Measurements from ENCODE around the gene MAPK11. TPM values are rescaled to one million over a fixed set of nuclear protein-coding genes. Genes with fewer than 3 reads are reported as not detected.

Gene MAPK11
- total and polyA plus RNA-seq, 9 of the 15 experiments (the other 6 are each of a cell fraction or from before 2014, with no cell fraction given) = 0.06 to 14.6 (median 5.3) TPM

- TF ChIP-seq HINFP (tag; conservative IDR thresholded peaks at IDR 0.05; ENCODE audit: low read depth) = no peak
- TF ChIP-seq, protein P1, sequence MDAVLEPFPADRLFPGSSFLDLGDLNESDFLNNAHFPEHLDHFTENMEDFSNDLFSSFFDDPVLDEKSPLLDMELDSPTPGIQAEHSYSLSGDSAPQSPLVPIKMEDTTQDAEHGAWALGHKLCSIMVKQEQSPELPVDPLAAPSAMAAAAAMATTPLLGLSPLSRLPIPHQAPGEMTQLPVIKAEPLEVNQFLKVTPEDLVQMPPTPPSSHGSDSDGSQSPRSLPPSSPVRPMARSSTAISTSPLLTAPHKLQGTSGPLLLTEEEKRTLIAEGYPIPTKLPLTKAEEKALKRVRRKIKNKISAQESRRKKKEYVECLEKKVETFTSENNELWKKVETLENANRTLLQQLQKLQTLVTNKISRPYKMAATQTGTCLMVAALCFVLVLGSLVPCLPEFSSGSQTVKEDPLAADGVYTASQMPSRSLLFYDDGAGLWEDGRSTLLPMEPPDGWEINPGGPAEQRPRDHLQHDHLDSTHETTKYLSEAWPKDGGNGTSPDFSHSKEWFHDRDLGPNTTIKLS (IDR thresholded peaks at IDR 0.05; ENCODE audit: borderline replicate concordance, low read depth) = no peak
- TF ChIP-seq PCBP1 (IDR thresholded peaks at IDR 0.05; ENCODE audit: low read depth, low read length, poor library complexity, severe bottlenecking) = no peak
- no peak for TF ChIP-seq FOXA1 (IDR thresholded peaks at IDR 0.05; ENCODE audit: borderline replicate concordance)
- TF ChIP-seq, protein P2, sequence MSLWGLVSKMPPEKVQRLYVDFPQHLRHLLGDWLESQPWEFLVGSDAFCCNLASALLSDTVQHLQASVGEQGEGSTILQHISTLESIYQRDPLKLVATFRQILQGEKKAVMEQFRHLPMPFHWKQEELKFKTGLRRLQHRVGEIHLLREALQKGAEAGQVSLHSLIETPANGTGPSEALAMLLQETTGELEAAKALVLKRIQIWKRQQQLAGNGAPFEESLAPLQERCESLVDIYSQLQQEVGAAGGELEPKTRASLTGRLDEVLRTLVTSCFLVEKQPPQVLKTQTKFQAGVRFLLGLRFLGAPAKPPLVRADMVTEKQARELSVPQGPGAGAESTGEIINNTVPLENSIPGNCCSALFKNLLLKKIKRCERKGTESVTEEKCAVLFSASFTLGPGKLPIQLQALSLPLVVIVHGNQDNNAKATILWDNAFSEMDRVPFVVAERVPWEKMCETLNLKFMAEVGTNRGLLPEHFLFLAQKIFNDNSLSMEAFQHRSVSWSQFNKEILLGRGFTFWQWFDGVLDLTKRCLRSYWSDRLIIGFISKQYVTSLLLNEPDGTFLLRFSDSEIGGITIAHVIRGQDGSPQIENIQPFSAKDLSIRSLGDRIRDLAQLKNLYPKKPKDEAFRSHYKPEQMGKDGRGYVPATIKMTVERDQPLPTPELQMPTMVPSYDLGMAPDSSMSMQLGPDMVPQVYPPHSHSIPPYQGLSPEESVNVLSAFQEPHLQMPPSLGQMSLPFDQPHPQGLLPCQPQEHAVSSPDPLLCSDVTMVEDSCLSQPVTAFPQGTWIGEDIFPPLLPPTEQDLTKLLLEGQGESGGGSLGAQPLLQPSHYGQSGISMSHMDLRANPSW (CRISPR knock-in tag; IDR thresholded peaks at IDR 0.05) = no peak
- TF ChIP-seq ZNF785 (CRISPR knock-in tag; IDR thresholded peaks at IDR 0.05) = no peak
- TF ChIP-seq, protein P3, sequence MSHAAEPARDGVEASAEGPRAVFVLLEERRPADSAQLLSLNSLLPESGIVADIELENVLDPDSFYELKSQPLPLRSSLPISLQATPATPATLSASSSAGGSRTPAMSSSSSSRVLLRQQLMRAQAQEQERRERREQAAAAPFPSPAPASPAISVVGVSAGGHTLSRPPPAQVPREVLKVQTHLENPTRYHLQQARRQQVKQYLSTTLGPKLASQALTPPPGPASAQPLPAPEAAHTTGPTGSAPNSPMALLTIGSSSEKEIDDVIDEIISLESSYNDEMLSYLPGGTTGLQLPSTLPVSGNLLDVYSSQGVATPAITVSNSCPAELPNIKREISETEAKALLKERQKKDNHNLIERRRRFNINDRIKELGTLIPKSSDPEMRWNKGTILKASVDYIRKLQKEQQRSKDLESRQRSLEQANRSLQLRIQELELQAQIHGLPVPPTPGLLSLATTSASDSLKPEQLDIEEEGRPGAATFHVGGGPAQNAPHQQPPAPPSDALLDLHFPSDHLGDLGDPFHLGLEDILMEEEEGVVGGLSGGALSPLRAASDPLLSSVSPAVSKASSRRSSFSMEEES (CRISPR knock-in tag; IDR thresholded peaks at IDR 0.05) = no peak
- no peak for TF ChIP-seq TCF15 (CRISPR knock-in tag; IDR thresholded peaks at IDR 0.05)
- TF ChIP-seq TGIF2 (CRISPR knock-in tag; IDR thresholded peaks at IDR 0.05) = no peak
- TF ChIP-seq, protein P4, sequence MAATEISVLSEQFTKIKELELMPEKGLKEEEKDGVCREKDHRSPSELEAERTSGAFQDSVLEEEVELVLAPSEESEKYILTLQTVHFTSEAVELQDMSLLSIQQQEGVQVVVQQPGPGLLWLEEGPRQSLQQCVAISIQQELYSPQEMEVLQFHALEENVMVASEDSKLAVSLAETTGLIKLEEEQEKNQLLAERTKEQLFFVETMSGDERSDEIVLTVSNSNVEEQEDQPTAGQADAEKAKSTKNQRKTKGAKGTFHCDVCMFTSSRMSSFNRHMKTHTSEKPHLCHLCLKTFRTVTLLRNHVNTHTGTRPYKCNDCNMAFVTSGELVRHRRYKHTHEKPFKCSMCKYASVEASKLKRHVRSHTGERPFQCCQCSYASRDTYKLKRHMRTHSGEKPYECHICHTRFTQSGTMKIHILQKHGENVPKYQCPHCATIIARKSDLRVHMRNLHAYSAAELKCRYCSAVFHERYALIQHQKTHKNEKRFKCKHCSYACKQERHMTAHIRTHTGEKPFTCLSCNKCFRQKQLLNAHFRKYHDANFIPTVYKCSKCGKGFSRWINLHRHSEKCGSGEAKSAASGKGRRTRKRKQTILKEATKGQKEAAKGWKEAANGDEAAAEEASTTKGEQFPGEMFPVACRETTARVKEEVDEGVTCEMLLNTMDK (IDR thresholded peaks at IDR 0.05; ENCODE audit: borderline replicate concordance, insufficient read depth, low read depth, low read length, poor library complexity, severe bottlenecking) = no peak
- no peak for TF ChIP-seq CBFB (CRISPR knock-in tag; IDR thresholded peaks at IDR 0.05)
Observed at GRCh38 chr22:50260801-50261614, 9.2 kb downstream of the MAPK11 start (continued).

All from K562 (cell line).